Pancreas (tissue), 10 donors: ENCODE results near the gene TBC1D5. TPM values are rescaled to one million over a fixed set of nuclear protein-coding genes. Genes with fewer than 3 reads are reported as not detected.

Experiments
- ATAC-seq, 4 donors: fragments of 200-7000 bp; cut with Tn5 transposase; one replicate each; pipeline versions ENCODE4 v1.8.0 to v1.9.1; 2020; ENCODE audit warnings: mild to moderate bottlenecking in 4 of 4, moderate library complexity in 4 of 4
- DNase-seq, 6 donors: peaks; one replicate each; pipeline ENCODE4 v3.0.0-alpha.2; 2020
- FAIRE-seq: peaks from 2 replicates; lab custom pipeline; 2012; peaks lifted over from hg19 to GRCh38; lab: Jason Lieb, UNC
- H3K27ac ChIP-seq, 4 donors: fragments of 200-600 bp; sonication (generic); 1 replicate in 3 of 4; 2 replicates in 1 of 4; pipeline versions ENCODE4 v1.5.0 to v1.8.0; 2020
- H3K27me3 ChIP-seq, 4 donors: fragments of 200-600 bp; one replicate each; pipeline ENCODE4 v1.8.0; 2021
- H3K36me3 ChIP-seq, 3 donors: fragments of 200-600 bp; sonication (generic) in 1 of 3; one replicate each; pipeline versions ENCODE4 v1.5.0 to v1.8.0; 2020 to 2021
- H3K4me1 ChIP-seq, 3 donors: fragments of 200-600 bp; one replicate each; pipeline ENCODE4 v1.8.0; 2021
- H3K4me3 ChIP-seq, 4 donors: fragments of 200-600 bp; sonication (generic) in 2 of 4; one replicate each; pipeline versions ENCODE4 v1.5.0 to v1.8.0; 2020 to 2021
- H3K9me3 ChIP-seq, 4 donors: fragments of 200-600 bp; one replicate each; pipeline ENCODE4 v1.8.0; 2021
- WGBS, 2 donors: extraction: QIAGEN DNeasy Blood & Tissue Kit; methylation state at CpG; one replicate each; pipeline ENCODE4 v1.1.7; 2013; 5-methylcytosine and 5-hydroxymethylcytosine counted together
- intact Hi-C, 3 donors: fragments of 100-400 bp; cut with DNase I; formaldehyde crosslinking; loops; one replicate each; pipeline versions ENCODE4 v1.11.1 to v1.14.2; 2022
- polyA plus RNA-seq, 2 donors: library from polyadenylated mRNA; stranded (reverse); fragments of 200-250 nt; gene quantifications; one replicate each; pipeline ENCODE4 v1.2.3, GENCODE V29; 2013
- total RNA-seq, 6 donors: library from RNA; stranded (reverse); fragmentation: NEBNext Ultra II Directional in 4 of 6; extraction: Animal tissue kit (Norgen Biotek cat#: 25700) in 4 of 6; gene quantifications; one replicate each; pipeline versions ENCODE4 v1.2.1 to v1.2.4, GENCODE V29; 2021 to 2023
- TF ChIP-seq, protein P1 (sequence below), 4 donors: fragments of 200-600 bp; sonication (generic) in 3 of 4; IDR thresholded peaks; one replicate each; pipeline versions ENCODE4 v1.5.0 to v1.8.0; 2021; ENCODE audit warnings: antibody characterized with exemption in 4 of 4
- donor health status: healthy with polysubstance abuse.
- donor health status: DM: no; HTN: no; CAD: no; lungs with moderate emphysema.
- donor health status: DM: no; HTN: no; CAD: no.
- donor health status: control.
- donor health status: control.
- donor health status: Bipolar disorder and iron deficiency.
- donor health status: DM: yes; HTN: yes; CAD: no.
- donor health status: DM: no; HTN: no; CAD: no.
- donor health status: DM: no; HTN: no; CAD: no.
- donor health status: DM: yes; HTN: yes; CAD: no.

The TBC1D5 gene
- total and polyA plus RNA-seq, 8 donors = 6.5 to 39.2 (median 19.9) TPM

DNA sequence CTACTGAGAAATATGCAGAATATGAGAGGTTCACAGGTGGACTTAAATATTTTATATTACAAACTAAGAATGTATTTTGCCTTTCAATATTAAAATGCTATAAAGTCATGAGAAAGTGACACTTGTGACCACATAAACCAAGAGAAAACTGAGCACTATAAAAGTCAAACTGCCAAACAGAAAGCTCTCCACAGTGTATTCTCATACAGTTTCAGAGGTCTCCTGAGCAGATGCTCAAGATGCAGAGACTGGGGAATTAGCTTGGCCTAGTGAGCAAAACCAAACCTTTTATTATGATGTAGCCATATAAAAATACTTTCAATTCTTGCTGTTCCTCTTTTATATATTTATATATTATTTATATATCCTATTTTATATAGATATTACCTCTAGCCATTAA is 227.8 kb downstream of the TBC1D5 start:
- no peaks in the 10 kb centered on the region for H3K36me3 ChIP-seq
- H3K9me3 ChIP-seq = no peaks in the 10 kb centered on the region
- DNase-seq (no peak), ATAC-seq (no peak), FAIRE-seq (no peak)
- no peak overlapping the region for H3K4me3 ChIP-seq
- TF ChIP-seq, protein P1, sequence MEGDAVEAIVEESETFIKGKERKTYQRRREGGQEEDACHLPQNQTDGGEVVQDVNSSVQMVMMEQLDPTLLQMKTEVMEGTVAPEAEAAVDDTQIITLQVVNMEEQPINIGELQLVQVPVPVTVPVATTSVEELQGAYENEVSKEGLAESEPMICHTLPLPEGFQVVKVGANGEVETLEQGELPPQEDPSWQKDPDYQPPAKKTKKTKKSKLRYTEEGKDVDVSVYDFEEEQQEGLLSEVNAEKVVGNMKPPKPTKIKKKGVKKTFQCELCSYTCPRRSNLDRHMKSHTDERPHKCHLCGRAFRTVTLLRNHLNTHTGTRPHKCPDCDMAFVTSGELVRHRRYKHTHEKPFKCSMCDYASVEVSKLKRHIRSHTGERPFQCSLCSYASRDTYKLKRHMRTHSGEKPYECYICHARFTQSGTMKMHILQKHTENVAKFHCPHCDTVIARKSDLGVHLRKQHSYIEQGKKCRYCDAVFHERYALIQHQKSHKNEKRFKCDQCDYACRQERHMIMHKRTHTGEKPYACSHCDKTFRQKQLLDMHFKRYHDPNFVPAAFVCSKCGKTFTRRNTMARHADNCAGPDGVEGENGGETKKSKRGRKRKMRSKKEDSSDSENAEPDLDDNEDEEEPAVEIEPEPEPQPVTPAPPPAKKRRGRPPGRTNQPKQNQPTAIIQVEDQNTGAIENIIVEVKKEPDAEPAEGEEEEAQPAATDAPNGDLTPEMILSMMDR (IDR thresholded peaks at IDR 0.05) = no peak
- H3K27ac ChIP-seq = no peak overlapping the region
- H3K4me1 ChIP-seq = peaks cover 0 to 12% (median 11%) of the 10 kb centered on the region in 3 donors
- H3K27me3 ChIP-seq = no peaks in the 10 kb centered on the region
- intact Hi-C loops = no loop called here

DNA sequence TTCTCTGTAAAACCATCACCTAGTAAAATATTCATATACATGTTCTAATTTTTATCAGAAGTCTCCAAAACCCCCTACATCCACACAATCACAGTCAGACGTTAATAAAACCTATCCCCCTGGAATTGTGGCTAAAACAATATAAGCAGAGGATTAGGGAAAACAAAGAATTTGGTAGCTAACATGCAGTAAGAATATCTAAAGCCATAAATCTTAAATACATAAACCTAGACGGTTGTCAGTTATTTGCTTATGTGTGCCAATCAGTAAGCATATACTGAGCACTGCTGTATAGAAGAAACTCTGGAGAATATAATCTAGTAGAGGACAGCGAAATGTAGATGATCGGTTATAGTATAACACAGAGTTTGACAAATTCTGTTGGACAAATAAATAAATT is 232.2 kb downstream of the TBC1D5 start:
- no peak for FAIRE-seq
- 80 to 81% methylated on average over 4 of the region's 4 CpGs for WGBS, 2 donors
- H3K27me3 ChIP-seq = no peaks in the 10 kb centered on the region
- TF ChIP-seq, protein P1 (IDR thresholded peaks at IDR 0.05) = no peak
- ATAC-seq = no peak
- no peak overlapping the region for H3K4me3 ChIP-seq
- intact Hi-C loops = no loop called here
- H3K27ac ChIP-seq = no peak overlapping the region
- peaks cover 0 to 17% (median 4%) of the 10 kb centered on the region in 3 donors for H3K4me1 ChIP-seq
- no peaks in the 10 kb centered on the region for H3K36me3 ChIP-seq
- no peaks in the 10 kb centered on the region for H3K9me3 ChIP-seq
- DNase-seq = no peak

DNA sequence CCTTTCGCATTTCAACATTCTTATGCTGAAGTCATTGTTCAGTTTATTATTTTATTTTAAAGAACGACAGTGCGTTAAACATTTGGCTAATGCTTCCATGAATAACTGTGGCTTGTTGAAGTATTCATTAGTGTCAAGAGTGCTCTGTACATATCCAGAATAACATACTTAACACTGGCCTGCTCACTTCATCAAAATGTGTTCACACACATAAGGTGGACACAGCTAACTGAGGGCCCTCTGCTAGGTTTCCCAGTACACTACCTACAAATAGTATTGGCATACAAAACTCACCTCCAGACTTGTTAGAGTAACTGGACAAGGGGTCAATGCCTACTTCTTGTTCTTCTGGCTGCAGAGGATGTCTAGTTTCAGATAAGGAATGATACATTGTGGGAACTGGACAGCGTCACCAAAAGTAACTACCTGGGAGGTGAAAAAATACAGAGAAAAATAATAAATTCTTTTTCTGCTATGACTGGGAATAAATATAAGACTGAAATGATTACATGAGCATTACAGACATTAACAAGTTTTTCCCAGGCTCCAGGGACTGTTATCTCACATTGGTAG is 234.2 kb downstream of the TBC1D5 start:
- FAIRE-seq = no peak
- intact Hi-C loops = no loop called here
- Histone ChIP-seq H3K27ac (no peak overlapping the region), H3K4me1 (peaks cover 0 to 21% (median 3%) of the 10 kb centered on the region in 3 donors), H3K4me3 (no peak overlapping the region), H3K27me3 (no peaks in the 10 kb centered on the region), H3K9me3 (no peaks in the 10 kb centered on the region), H3K36me3 (no peaks in the 10 kb centered on the region)
- peak in 2 of 6 donors; percentile 2 to 8 for DNase-seq
- TF ChIP-seq, protein P1 (IDR thresholded peaks at IDR 0.05) = no peak
- ATAC-seq = peak; percentile 20 to 84 (median 59)
- WGBS, 2 donors = 69 to 75% methylated on average over 4 of the region's 4 CpGs

DNA sequence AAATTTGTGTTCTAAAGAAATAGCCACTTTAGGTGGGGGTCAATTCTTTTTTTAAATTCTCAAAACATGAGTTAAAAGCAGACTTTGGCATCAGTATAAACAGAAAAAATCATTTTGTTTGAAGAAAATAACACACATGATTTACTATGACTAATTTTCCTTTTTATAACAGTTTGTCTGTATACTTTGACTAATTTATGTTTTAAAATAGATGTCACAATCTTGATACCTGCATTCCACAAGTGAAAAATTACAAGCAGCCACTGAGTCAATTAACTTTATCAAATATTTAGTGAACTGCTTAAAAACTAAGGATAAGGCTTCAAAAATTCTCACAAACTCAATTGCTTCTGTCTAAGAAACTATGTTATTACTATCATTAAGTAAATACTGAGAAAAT is 235.0 kb downstream of the TBC1D5 start:
- no peak overlapping the region for H3K4me3 ChIP-seq
- DNase-seq (no peak), ATAC-seq (peak in 1 of 4 donors; percentile 58), FAIRE-seq (no peak)
- TF ChIP-seq, protein P1 (IDR thresholded peaks at IDR 0.05) = no peak
- H3K4me1 ChIP-seq = peaks cover 0 to 21% (median 3%) of the 10 kb centered on the region in 3 donors
- H3K27ac ChIP-seq = peak overlapping the region in 1 of 4 donors; percentile 24
- no peaks in the 10 kb centered on the region for H3K27me3 ChIP-seq
- intact Hi-C loops = no loop called here
- no peaks in the 10 kb centered on the region for H3K9me3 ChIP-seq
- no peaks in the 10 kb centered on the region for H3K36me3 ChIP-seq

DNA sequence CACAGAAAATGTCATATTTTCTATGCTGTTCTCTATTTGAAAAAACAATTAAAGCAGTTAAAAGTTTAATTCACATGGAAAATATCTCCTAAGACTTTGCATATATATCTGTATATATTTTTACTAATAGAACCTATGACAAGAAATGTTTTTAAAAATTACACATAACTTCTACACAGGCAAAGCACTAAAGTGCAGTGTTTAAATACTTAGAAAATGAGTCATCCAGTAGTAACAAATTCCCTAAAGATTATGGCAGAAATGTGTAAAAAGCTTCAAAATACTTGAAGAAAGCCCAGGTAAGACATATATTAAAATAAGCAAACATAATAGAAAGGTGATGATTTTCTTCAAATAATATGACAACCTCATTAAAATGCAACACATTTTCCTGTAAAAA is 236.6 kb downstream of the TBC1D5 start:
- TF ChIP-seq, protein P1 (IDR thresholded peaks at IDR 0.05) = no peak
- Histone ChIP-seq H3K4me1 (peaks cover 0 to 17% (median 3%) of the 10 kb centered on the region in 3 donors), H3K27me3 (no peaks in the 10 kb centered on the region), H3K36me3 (no peaks in the 10 kb centered on the region), H3K27ac (no peak overlapping the region), H3K9me3 (no peaks in the 10 kb centered on the region), H3K4me3 (no peak overlapping the region)
- no peak for FAIRE-seq
- no peak for DNase-seq
- intact Hi-C loops = no loop called here
- ATAC-seq = no peak
